ENCODE data around the gene MAK. TPM values are rescaled to one million over a fixed set of nuclear protein-coding genes. Genes with fewer than 3 reads are reported as not detected.

MAK gene
- total and polyA plus RNA-seq, 2 of the 13 experiments (the other 11 are each of a cell fraction or from before 2014, with no cell fraction given): 0.04 TPM; not detected in 1

DNA sequence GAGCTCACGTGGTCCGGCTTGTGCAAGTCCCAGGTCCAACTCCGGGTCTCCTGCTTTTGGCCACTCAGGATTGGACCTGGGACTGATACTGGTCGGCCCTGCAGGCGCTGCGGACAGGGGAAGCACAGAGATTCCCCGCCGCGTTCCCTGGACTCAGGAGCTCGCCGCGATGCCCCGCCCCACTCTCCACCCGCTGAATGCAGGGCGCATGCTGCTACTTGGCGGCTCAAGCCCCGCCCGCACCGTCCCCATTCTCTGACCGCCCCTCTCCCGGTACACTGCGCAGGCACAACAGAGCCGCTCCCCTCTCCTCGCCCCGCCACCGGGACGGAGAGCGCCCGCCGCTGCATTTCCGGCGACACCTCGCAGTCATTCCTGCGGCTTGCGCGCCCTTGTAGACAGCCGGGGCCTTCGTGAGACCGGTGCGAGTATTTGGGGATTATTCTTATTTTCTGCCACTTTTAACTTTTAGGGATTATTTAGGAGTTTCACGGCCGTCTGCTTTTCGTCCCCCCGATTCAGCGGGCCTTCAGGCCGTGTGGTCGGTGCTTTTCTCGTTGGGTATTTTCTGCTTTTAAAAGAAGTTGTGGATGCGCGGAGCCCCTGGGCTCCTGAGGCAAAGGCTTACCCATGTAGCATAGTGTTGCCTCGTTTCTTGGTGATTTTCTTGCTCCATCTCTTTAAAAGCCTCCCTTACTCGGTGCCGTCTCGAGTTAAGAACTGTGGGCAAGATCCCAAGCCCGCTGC is 115.3 kb downstream of the MAK start, which contains the start of gene TMEM14C (continued):
- TF ChIP-seq HNRNPUL1 (IDR thresholded peaks at IDR 0.05; ENCODE audit: low read depth, low read length): 0 out of 2 replicates have a peak, but pooled peaks have one; percentile 31
- peak; percentile 74 for TF ChIP-seq TBL1XR1 (IDR thresholded peaks at IDR 0.05; ENCODE audit: borderline replicate concordance, low read length, partially characterized antibody)
- TF ChIP-seq SOX5 (CRISPR knock-in tag; IDR thresholded peaks at IDR 0.05; ENCODE audit: borderline replicate concordance): peak; percentile 79; the same call in 1 of the 2 replicates
- TF ChIP-seq ZNF44 (CRISPR knock-in tag; IDR thresholded peaks at IDR 0.05): 0 out of 2 replicates have a peak, but pooled peaks have one; percentile 41
- TF ChIP-seq ZNF3 (CRISPR knock-in tag; IDR thresholded peaks at IDR 0.05): 0 out of 2 replicates have a peak, but pooled peaks have one; percentile 30
- TF ChIP-seq ZKSCAN1 (IDR thresholded peaks at IDR 0.05; ENCODE audit: low read length): peak; percentile 10; the same call in 1 of the 2 replicates
- peak; percentile 86; the same call in 1 of the 2 replicates for TF ChIP-seq ZNF264 (CRISPR knock-in tag; IDR thresholded peaks at IDR 0.05)
- TF ChIP-seq, protein P1, sequence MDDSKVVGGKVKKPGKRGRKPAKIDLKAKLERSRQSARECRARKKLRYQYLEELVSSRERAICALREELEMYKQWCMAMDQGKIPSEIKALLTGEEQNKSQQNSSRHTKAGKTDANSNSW (CRISPR knock-in tag; IDR thresholded peaks at IDR 0.05; ENCODE audit: borderline replicate concordance): peak; percentile 93; the same call in 1 of the 2 replicates
- TF ChIP-seq RXRA (CRISPR knock-in tag; IDR thresholded peaks at IDR 0.05): peak; percentile 85
- peak; percentile 98 for TF ChIP-seq ZNF556 (CRISPR knock-in tag; IDR thresholded peaks at IDR 0.05; ENCODE audit: borderline replicate concordance)
- TF ChIP-seq NFKB2 (CRISPR knock-in tag; IDR thresholded peaks at IDR 0.05; ENCODE audit: borderline replicate concordance): peak; percentile 98
- TF ChIP-seq ZNF138 (CRISPR knock-in tag; IDR thresholded peaks at IDR 0.05; ENCODE audit: low read depth): peak; percentile 36; the same call in 1 of the 2 replicates
- 0 out of 2 replicates have a peak, but pooled peaks have one; percentile 71 for TF ChIP-seq ZNF724P (CRISPR knock-in tag; IDR thresholded peaks at IDR 0.05; ENCODE audit: borderline replicate concordance)
- TF ChIP-seq HMG20B (CRISPR knock-in tag; conservative IDR thresholded peaks at IDR 0.05): no peak; the same call in 1 of the 2 replicates
- TF ChIP-seq, protein P2, sequence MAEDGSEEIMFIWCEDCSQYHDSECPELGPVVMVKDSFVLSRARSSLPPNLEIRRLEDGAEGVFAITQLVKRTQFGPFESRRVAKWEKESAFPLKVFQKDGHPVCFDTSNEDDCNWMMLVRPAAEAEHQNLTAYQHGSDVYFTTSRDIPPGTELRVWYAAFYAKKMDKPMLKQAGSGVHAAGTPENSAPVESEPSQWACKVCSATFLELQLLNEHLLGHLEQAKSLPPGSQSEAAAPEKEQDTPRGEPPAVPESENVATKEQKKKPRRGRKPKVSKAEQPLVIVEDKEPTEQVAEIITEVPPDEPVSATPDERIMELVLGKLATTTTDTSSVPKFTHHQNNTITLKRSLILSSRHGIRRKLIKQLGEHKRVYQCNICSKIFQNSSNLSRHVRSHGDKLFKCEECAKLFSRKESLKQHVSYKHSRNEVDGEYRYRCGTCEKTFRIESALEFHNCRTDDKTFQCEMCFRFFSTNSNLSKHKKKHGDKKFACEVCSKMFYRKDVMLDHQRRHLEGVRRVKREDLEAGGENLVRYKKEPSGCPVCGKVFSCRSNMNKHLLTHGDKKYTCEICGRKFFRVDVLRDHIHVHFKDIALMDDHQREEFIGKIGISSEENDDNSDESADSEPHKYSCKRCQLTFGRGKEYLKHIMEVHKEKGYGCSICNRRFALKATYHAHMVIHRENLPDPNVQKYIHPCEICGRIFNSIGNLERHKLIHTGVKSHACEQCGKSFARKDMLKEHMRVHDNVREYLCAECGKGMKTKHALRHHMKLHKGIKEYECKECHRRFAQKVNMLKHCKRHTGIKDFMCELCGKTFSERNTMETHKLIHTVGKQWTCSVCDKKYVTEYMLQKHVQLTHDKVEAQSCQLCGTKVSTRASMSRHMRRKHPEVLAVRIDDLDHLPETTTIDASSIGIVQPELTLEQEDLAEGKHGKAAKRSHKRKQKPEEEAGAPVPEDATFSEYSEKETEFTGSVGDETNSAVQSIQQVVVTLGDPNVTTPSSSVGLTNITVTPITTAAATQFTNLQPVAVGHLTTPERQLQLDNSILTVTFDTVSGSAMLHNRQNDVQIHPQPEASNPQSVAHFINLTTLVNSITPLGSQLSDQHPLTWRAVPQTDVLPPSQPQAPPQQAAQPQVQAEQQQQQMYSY (CRISPR knock-in tag; IDR thresholded peaks at IDR 0.05): 0 out of 2 replicates have a peak, but pooled peaks have one; percentile 2
- TF ChIP-seq FOXP1 (IDR thresholded peaks at IDR 0.05): no peak
- peak; percentile 56 for TF ChIP-seq FOXP1 (CRISPR knock-in tag; IDR thresholded peaks at IDR 0.05)
- TF ChIP-seq RNF2 (conservative IDR thresholded peaks at IDR 0.05; ENCODE audit: low read depth): peak; percentile 46; the same call in 1 of the 2 replicates
- TF ChIP-seq EZH2 (conservative IDR thresholded peaks at IDR 0.05; ENCODE audit: low read depth, low read length): no peak
- peak; percentile 21; the same call in 1 of the 2 replicates for TF ChIP-seq STAG1 (CRISPR knock-in tag; IDR thresholded peaks at IDR 0.05)
- TF ChIP-seq ZNF790 (CRISPR knock-in tag; IDR thresholded peaks at IDR 0.05; ENCODE audit: borderline replicate concordance): no peak; the same call in 1 of the 2 replicates
- TF ChIP-seq RARG (CRISPR knock-in tag; IDR thresholded peaks at IDR 0.05; ENCODE audit: low read depth): 0 out of 2 replicates have a peak, but pooled peaks have one; percentile 89
- TF ChIP-seq ISX (CRISPR knock-in tag; conservative IDR thresholded peaks at IDR 0.05): 0 out of 2 replicates have a peak, but pooled peaks have one; percentile 72
- TF ChIP-seq GLI4 (CRISPR knock-in tag; IDR thresholded peaks at IDR 0.05; ENCODE audit: borderline replicate concordance): 0 out of 2 replicates have a peak, but pooled peaks have one; percentile 56
- TF ChIP-seq SATB2 (CRISPR knock-in tag; IDR thresholded peaks at IDR 0.05): peak; percentile 91; the same call in 1 of the 2 replicates
- TF ChIP-seq, protein P3, sequence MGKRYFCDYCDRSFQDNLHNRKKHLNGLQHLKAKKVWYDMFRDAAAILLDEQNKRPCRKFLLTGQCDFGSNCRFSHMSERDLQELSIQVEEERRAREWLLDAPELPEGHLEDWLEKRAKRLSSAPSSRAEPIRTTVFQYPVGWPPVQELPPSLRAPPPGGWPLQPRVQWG (CRISPR knock-in tag; IDR thresholded peaks at IDR 0.05; ENCODE audit: borderline replicate concordance, low read depth): no peak
- peak in 1 of 2 experiments; percentile 88; a peak in 3 of 4 replicates for TF ChIP-seq POLR2A (IDR thresholded peaks at IDR 0.05; ENCODE audit: insufficient read depth in 1 of 2, low read depth in 2 of 2, low read length in 2 of 2)
- TF ChIP-seq TBX2 (CRISPR knock-in tag; IDR thresholded peaks at IDR 0.05; ENCODE audit: borderline replicate concordance): peak; percentile 94
